Motor neuron (in vitro differentiated cells): ENCODE measurements around the gene HSCB. TPM values are rescaled to one million over a fixed set of nuclear protein-coding genes. Genes with fewer than 3 reads are reported as not detected.
"Not testable (repeated sequence)": the region's sequence is repeated elsewhere in the genome, so short reads cannot be mapped to it uniquely, and the experiment has no call there.

Experiments
- ATAC-seq, 8 experiments: fragments of 200-7000 bp; cut with Tn5 transposase; replicated peaks in 6 of 8; 2 replicates each; pipeline ENCODE4 v1.8.0; 2021; ENCODE audit warnings: mild to moderate bottlenecking in 8 of 8, moderate library complexity in 8 of 8
- H3K27ac ChIP-seq, 2 donors: fragments of 250-450 bp; sonication (Bioruptor Pico); 2 replicates each; pipeline ENCODE4 v1.9.0; 2021; ENCODE audit warnings: antibody characterized with exemption in 2 of 2, mild to moderate bottlenecking in 2 of 2, moderate library complexity in 1 of 2
- H3K4me1 ChIP-seq, 2 donors: fragments of 250-450 bp; sonication (Bioruptor Pico); replicated peaks in 1 of 2; 2 replicates each; pipeline ENCODE4 v1.6.1; 2021; ENCODE audit warnings: antibody characterized with exemption in 2 of 2, mild to moderate bottlenecking in 2 of 2, moderate library complexity in 1 of 2
- H3K4me3 ChIP-seq, 5 donors: fragments of 250-450 bp; sonication (Bioruptor Pico); 2 replicates each; pipeline ENCODE4 v1.9.0; 2021; ENCODE audit warnings: antibody characterized with exemption in 5 of 5, mild to moderate bottlenecking in 5 of 5, moderate library complexity in 4 of 5
- WGBS, 10 experiments: fragments of 450-650 bp; shearing (Covaris generic); methylation state at CpG; one replicate each; pipeline ENCODE4 v1.0.0; 2022; 5-methylcytosine and 5-hydroxymethylcytosine counted together
- in situ Hi-C, 9 experiments: fragments of 400-800 bp; cut with MboI; loops; one replicate each; pipeline ENCODE4 v1.15.0; 2021; ENCODE audit warnings: low sequenced_read_pairs in 9 of 9, low pct_unique_long_range_greater_than_20kb in 2 of 9; ENCODE audit not compliant: unreplicated experiment in 9 of 9
- total RNA-seq, 8 experiments: library from RNA; unstranded; fragments of 300-600 nt; gene quantifications; 2 replicates each; pipeline versions ENCODE4 v1.2.3 to v1.2.4, GENCODE V29; 2022

Gene HSCB
- total RNA-seq, 8 experiments from 2014 or later = 7.7 to 25.8 (median 16.2) TPM

DNA sequence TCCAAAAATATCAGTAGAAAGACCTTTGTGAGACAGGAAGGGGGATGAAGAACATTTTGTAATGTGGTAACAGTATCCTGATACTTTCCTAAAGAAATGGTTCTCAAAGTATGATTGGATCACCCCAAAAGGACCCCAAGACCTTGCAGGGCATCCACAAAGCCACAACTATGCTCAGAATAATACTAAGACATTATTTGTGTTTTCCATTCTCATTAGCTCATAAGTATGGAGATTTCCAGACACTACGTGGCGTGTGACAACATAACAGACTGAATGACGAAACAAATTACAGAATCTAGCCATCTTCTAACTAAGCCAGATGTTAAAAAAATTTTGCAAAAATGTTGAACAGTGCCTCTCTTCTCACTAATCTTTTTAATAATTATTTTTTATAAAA lies 25.2 kb upstream of the HSCB start:
- ATAC-seq = no peak
- no peak overlapping the region for H3K4me3 ChIP-seq
- no peaks in the 10 kb centered on the region for H3K4me1 ChIP-seq
- H3K27ac ChIP-seq = no peak overlapping the region
- in situ Hi-C loops = no loop called here
- WGBS, 10 experiments = 81 to 100% (median 100%) methylated on average over 1 to 3 of the region's 3 CpGs; no CpG with 5 or more reads in 3 of the 10 experiments

GRCh38 chr22:28718044-28718443 lies 23.8 kb upstream of the HSCB start:
- Histone ChIP-seq H3K4me1 (no peaks in the 10 kb centered on the region), H3K27ac (no peak overlapping the region), H3K4me3 (no peak overlapping the region)
- 82 to 100% (median 96%) methylated on average over 1 to 3 of the region's 3 CpGs; no CpG with 5 or more reads in 1 of the 10 experiments for WGBS, 10 experiments
- no peak for ATAC-seq
- in situ Hi-C loops = no loop called here

DNA sequence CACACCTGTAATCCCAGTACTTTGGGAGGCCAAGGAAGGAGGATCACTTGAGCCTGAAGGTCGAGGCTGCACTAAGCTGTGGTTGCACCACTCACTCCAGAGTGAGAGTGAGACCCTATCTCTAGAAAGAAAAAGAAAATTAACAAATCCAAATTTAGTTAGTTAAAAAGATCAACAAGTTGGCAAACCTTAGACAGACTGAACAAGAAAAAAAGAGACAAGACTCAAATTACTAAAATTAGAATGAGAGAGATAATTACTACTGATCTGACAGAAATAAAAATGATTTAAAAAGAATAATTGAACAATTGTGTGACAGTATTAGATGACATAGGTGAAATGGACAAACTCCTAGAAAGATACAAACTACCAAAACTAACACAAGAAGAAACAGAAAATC lies 13.8 kb upstream of the HSCB start:
- Histone ChIP-seq H3K4me3 (no peak overlapping the region), H3K4me1 (no peaks in the 10 kb centered on the region), H3K27ac (no peak overlapping the region)
- in situ Hi-C loops = loop anchor here in 1 of 9 experiments (25.0 kb wide), 1 partner anchor 116 kb away; no protein-coding TSS in a partner anchor
- no peak for ATAC-seq
- 23 to 100% (median 87%) methylated on average over 1 of the region's 1 CpG; no CpG with 5 or more reads in 2 of the 10 experiments for WGBS, 10 experiments

DNA sequence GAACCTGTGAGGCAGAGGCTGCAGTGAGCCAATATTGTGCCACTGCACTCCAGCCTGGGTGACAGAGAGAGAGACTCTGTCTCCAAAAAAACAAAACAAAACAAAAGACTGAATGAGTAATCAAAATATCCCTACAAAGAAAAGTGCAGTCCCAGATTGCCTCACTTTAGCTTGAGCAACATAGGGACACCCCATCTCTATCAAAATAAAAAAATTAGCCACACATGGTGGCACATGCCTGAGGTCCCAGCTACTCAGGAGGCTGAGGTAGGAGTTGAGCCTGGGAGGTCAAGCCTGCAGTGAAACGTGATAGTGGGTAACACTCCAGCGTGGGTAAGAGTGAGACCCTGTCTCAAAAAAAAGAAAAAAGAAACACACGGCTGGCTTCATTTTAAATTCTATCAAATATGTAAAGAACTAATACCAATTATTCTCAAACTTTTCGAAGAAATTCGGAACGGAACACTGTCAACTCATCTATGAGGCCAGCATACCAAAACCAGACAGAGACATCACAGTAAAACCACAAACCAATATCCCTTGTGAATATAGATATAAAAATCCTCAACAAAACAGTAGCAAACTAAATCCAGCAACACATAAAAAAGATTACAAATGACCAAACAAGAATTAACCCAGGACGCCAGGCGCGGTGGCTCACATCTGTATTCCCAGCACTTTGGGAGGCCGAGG lies 13.1 kb upstream of the HSCB start:
- Histone ChIP-seq H3K4me1 (no peaks in the 10 kb centered on the region), H3K4me3 (no peak overlapping the region), H3K27ac (no peak overlapping the region)
- WGBS, 10 experiments = 86 to 100% (median 96%) methylated on average over 1 to 9 of the region's 10 CpGs; no CpG with 5 or more reads in 1 of the 10 experiments
- in situ Hi-C loops = loop anchor here in 1 of 9 experiments (25.0 kb wide), 1 partner anchor 116 kb away; no protein-coding TSS in a partner anchor
- no peak for ATAC-seq

DNA sequence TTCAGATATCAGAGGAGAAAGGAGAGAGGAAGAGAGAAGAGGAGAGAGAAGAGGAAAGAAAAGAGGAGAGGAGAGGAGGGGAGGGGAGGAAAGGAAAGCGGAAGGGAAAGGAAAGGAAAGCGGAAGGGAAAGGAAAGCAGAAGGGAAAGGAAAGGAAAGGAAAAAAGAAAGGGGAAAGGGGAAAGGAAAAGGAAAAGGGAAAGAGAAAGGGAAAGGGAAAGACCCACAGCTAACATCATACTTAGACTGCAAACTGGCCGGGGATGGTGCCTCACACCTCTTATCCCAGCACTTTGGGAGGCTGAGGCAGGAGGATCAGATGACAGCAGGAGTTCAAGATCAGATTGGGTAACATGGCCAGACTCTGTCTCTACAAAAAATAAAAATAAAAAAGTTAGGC lies 11.7 kb upstream of the HSCB start:
- ATAC-seq = no peak

GRCh38 chr22:28734393-28734792 lies 7.4 kb upstream of the HSCB start:
- no peaks in the 10 kb centered on the region for H3K4me1 ChIP-seq
- H3K4me3 ChIP-seq = no peak overlapping the region
- in situ Hi-C loops = loop anchor here in 1 of 9 experiments (25.0 kb wide), 1 partner anchor 122 kb away; no protein-coding TSS in a partner anchor
- ATAC-seq = no peak
- WGBS, 10 experiments = 83 to 100% (median 100%) methylated on average over 1 to 6 of the region's 6 CpGs; no CpG with 5 or more reads in 1 of the 10 experiments
- H3K27ac ChIP-seq = no peak overlapping the region

More for the DNA sequence above, 11.7 kb upstream of the HSCB start:
- Histone ChIP-seq H3K27ac (no peak overlapping the region), H3K4me1 (no peaks in the 10 kb centered on the region), H3K4me3 (no peak overlapping the region)
- in situ Hi-C loops = loop anchor here in 1 of 9 experiments (25.0 kb wide), 1 partner anchor 118 kb away; no protein-coding TSS in a partner anchor
- 83 to 100% (median 99%) methylated on average over 1 to 3 of the region's 3 CpGs; no CpG with 5 or more reads in 4 of the 10 experiments for WGBS, 10 experiments

DNA sequence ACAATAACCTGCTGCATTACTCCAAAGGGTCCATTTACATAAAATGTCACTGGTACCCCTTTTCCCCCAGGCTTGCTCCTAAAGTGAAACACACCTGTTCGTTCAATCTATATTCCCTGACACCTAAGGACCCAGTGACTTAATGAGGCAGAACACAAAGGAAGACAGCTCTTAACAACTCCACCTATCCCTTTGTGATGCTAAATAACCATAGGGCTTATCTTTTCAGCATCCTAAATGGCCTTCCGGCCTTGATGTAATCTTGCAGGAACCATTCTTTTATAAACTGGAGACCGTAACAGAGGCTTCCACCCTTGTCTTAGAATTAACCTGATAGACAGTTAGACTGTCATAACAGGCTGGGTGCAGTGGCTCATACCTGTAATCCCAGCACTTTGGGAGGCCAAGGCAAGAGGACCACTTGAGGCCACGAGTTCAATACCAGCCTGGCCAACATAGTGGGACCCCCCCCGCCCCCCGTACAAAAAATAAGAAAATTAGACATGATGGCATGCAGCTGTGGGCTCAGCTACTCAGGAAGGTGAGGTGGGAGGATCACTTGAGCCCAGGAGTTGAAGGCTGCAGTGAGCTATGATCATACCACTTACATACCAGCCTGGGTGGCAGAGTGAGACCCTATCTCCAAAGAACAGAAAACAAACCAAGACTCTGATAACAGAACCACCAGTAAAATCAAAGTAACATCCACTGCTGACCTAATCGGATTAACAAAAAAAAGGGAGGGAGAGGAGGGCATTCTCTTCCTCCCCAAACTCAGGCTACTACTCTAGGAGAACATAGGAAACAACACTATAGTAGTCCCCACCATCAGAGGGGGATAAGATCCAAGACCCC lies 5.3 kb upstream of the HSCB start:
- no peak overlapping the region for H3K4me3 ChIP-seq
- no peak overlapping the region for H3K27ac ChIP-seq
- in situ Hi-C loops = loop anchor here in 1 of 9 experiments (25.0 kb wide), 1 partner anchor 124 kb away; no protein-coding TSS in a partner anchor
- no peaks in the 10 kb centered on the region for H3K4me1 ChIP-seq
- no peak for ATAC-seq
- 39 to 100% (median 74%) methylated on average over 2 to 6 of the region's 7 CpGs; no CpG with 5 or more reads in 2 of the 10 experiments for WGBS, 10 experiments

- H3K4me1 ChIP-seq = no peaks in the 10 kb centered on the region
- 80 to 100% (median 100%) methylated on average over 1 to 2 of the region's 3 CpGs; no CpG with 5 or more reads in 4 of the 10 experiments for WGBS, 10 experiments
- no peak for ATAC-seq
- in situ Hi-C loops = loop anchor here in 1 of 9 experiments (25.0 kb wide), 1 partner anchor 125 kb away; no protein-coding TSS in a partner anchor
- H3K27ac ChIP-seq = no peak overlapping the region
- H3K4me3 ChIP-seq = no peak overlapping the region
Observed at GRCh38 chr22:28737701-28738100, 4.1 kb upstream of the HSCB start.

- not testable (repeated sequence) for ATAC-seq, H3K4me1 ChIP-seq, H3K4me3 ChIP-seq, H3K27ac ChIP-seq
- in situ Hi-C loops = loop anchor here in 1 of 9 experiments (25.0 kb wide), 1 partner anchor 127 kb away; no protein-coding TSS in a partner anchor
- 80 to 100% (median 87%) methylated on average over 1 to 8 of the region's 8 CpGs; no CpG with 5 or more reads in 2 of the 10 experiments for whole genome bisulfite sequencing, 10 experiments
Observed at GRCh38 chr22:28738876-28739275, 3.0 kb upstream of the HSCB start.

DNA sequence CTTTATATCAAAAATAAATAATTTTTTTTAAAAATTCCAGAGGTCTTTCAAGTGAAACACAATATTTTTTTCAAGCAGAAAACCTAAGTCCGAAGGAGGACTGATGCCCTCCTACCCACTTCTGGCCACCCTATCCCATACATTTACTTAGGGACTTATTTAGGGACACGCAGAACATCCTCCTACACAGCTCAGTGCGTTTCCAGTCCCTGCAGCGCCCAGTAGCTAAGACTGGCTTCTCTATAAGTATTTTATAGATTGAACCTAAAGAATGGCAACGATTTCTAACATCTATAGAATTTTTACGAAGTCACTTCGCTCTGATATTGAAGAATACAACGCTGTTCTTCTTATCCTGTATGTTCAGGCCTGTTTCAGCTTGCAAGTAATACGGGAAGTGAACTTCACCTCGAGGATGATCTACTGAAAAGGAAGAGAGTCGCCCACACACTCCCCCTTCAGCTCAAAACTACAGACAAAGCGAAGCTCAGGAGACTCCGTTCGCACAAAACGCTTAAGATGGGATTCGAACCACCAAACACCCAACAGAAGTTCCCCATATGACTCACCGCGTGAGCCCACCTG lies 547 bp upstream of the HSCB start:
- Histone ChIP-seq H3K4me3 (peak overlapping the region; percentile 74 to 96 (median 87)), H3K4me1 (peaks cover 0 to 5% of the 10 kb centered on the region in 2 donors), H3K27ac (no peak overlapping the region)
- ATAC-seq = no peak
- WGBS, 10 experiments = 0 to 21% (median 7%) methylated on average over 3 to 17 of the region's 18 CpGs
- in situ Hi-C loops = loop anchor here in 1 of 9 experiments (25.0 kb wide), 1 partner anchor 129 kb away; no protein-coding TSS in a partner anchor

DNA sequence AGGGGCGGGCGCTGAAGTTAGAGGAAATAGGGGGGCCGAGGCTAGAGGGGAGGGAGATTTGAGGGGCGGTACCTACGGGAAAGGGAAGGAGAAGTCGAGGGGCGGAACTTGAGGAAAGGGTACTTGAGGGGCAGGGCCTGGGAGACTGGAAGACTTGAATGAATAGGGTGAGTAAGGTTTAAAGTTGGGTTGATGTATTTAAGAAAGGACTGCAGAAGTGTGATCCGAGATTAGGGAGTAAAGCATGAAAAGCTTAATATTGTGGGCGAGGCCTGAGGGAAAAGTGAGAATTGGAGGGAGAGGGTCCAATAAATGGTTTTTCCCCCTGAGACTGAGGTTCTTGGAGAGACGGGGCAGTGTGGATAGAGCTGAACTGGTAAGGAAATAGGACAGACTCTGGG lies 723 bp downstream of the HSCB start:
- no peak for ATAC-seq
- in situ Hi-C loops = loop anchor here in 1 of 9 experiments (25.0 kb wide), 1 partner anchor 130 kb away; no protein-coding TSS in a partner anchor
- Histone ChIP-seq H3K4me1 (peaks cover 0 to 5% of the 10 kb centered on the region in 2 donors), H3K27ac (peak overlapping the region in 1 of 2 donors; percentile 86), H3K4me3 (peak overlapping the region; percentile 74 to 96 (median 87))
- WGBS, 10 experiments = 0% methylated on average over 1 to 8 of the region's 10 CpGs; no CpG with 5 or more reads in 2 of the 10 experiments

- in situ Hi-C loops = loop anchor here in 1 of 9 experiments (25.0 kb wide), 1 partner anchor 132 kb away; no protein-coding TSS in a partner anchor
- WGBS, 10 experiments = 75 to 100% (median 94%) methylated on average over 1 to 3 of the region's 3 CpGs; no CpG with 5 or more reads in 3 of the 10 experiments
Observed at GRCh38 chr22:28743852-28744251, 2.0 kb downstream of the HSCB start.

More at GRCh38 chr22:28743852-28744251, 2.0 kb downstream of the HSCB start:
- Histone ChIP-seq H3K27ac (no peak overlapping the region), H3K4me3 (no peak overlapping the region), H3K4me1 (peaks cover 0 to 5% of the 10 kb centered on the region in 2 donors)
- no peak for ATAC-seq
